ENCODE data around the gene SDC4. TPM values are rescaled to one million over a fixed set of nuclear protein-coding genes. Genes with fewer than 3 reads are reported as not detected.
"Not testable (repeated sequence)": the region's sequence is repeated elsewhere in the genome, so short reads cannot be mapped to it uniquely, and the experiment has no call there.

Gene SDC4
- total RNA-seq, 1 donor from 2014 or later: 1.9 TPM

DNA sequence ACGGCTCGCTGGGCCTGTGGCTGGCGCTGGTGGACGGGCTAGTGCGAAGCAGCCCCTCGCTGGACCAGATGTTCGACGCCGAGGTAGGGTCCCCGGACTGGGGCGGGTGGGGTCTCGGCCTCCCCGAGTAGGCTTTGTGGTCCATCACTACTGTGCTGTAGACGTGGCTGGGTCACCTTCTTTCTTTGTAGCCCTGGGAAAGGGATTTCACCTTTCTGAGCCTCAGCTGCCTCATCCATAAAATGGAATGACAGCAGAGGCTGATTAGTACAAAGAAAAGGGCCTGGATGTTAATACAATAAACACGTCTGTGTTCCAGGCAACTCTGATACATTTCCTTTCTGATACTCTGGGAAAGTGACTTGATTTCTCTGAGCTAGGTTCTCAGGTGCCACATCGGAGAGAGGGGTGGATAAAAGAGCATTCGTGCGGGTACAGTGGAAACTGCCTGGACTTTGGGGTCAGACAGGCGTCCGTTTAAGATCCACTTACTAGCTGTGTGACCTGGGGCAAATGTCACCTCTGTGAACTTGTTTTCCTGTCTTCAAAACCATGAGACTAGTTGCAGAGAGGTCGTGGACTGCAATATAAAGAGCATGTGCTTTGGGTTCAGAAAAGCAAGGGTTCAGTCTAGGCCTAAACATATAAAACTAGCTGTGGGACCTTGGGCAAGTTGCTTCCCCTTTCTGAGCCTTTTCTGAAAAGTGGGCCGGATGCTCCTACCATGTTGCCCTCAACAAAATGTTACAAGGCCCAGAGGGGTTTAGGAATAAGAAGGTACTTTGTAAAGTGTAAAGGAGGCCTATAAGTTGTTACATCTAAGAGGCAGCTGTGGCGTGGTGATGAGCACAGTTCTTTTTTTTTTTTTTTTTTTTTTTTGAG is 15.6 kb upstream of the SDC4 start:
- no peak for DNase-seq

DNA sequence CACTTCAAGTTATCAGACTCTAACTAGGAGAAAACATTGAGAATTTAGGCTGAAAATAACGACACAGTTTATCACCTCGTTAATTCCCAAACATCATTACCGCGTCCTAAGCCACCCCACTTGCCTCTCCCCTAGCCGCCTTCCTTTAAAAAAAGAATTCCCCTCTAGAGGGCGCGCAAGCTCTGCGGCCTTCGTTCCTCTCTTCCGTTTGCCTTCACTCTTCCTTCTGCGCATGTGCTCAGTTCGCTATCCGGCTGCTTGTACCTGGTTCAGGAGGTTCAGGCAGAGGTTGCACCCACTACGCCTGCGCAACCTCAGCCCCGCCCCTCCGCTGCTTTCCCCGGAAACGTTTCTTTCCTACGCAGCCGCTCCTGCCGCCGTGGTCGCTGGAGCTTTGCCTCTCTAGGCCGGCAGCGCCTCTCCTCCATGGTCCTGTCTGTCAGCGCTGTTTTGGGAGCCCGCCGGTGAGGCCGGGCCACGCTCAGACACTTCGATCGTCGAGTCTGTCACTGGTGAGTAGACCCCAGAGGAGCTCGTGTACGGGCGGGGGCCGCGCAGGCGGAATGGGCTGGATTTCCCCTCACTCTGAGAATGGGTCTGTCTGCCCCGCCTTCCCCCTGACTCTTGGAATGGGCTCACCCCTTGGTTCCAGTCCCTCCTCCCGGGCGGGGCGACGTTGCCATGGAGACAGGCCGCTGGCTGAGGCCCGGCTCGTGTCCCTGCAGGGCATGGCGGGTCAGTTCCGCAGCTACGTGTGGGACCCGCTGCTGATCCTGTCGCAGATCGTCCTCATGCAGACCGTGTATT is 14.8 kb upstream of the SDC4 start, which contains the start of gene SYS1:
TSS of gene SYS1 (plus strand) at position 353 of the 807 bp plus-strand sequence. CDS start at position 729, 376 bp downstream.
- DNase-seq: peak; percentile 96

GRCh38 chr20:45361793-45362192 is 13.6 kb upstream of the SDC4 start:
- no peak for DNase-seq

- no peak for DNase-seq
Measured at GRCh38 chr20:45359406-45360148, 11.4 kb upstream of the SDC4 start.

DNA sequence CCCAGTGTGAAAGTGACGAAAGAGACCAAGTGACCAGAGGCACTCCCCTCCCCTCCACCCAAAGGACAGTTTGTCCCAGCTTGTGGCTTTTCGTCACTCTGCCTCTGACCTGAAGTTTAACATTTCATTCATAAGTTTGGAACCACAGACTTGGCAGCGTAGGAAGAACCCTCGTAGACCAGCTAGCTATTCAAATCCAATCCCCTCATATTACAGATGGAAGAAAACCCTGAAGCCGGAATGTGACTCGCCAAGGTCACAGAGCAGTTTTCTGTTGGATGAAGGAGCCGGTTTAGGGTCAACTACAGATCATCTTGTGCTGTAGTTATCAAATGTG is 10.8 kb upstream of the SDC4 start:
- DNase-seq: no peak

GRCh38 chr20:45358282-45359068 is 10.3 kb upstream of the SDC4 start:
- peak; percentile 68 for DNase-seq

GRCh38 chr20:45355209-45356084 is 7.2 kb upstream of the SDC4 start:
- DNase-seq: no peak

GRCh38 chr20:45354423-45355208 is 6.4 kb upstream of the SDC4 start:
- no peak for DNase-seq

DNA sequence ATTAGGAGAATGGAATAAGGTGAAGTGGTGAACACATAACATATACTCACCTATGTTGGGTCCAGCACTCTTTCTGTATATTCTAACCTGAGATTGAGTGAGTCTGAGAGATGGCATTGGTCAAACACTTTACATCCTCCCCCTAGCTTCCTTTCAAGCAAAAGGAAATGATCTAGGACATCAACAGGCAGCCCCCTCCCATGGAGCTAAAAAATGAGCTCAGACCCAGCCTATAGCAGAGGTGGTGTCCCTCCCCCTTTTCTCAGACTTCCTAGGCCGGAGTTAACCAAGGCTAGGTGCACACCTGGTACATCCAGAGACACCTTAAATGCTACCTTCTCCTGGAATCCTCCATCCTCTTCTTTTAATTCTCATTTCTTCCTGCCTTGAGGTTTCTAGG is 5.5 kb upstream of the SDC4 start:
- no peak for DNase-seq

DNA sequence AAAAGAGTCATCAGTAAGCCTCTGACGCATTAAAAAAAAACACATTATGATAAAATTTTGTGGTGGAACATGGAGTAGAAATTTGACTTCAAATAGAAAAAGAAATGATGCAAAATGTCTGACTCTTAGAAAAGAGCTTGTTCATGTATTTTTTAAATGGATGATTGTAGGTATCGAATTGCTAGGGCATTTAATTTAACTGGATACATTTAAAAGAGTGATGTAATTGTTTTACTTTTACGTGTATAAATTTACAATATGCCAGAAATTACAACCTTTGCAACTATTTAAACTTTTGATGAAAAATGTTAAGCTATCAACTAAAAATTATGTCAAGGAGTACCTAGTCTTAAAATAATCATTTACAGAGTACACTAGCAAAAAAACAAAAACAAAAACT is 4.5 kb upstream of the SDC4 start:
- no peak for DNase-seq

- DNase-seq: not testable (repeated sequence)
Measured at GRCh38 chr20:45350795-45351194, 2.6 kb upstream of the SDC4 start.

- no peak for DNase-seq
Measured at GRCh38 chr20:45350217-45350616, 2.0 kb upstream of the SDC4 start.

GRCh38 chr20:45347297-45347935 is 808 bp downstream of the SDC4 start:
- no peak for DNase-seq

DNA sequence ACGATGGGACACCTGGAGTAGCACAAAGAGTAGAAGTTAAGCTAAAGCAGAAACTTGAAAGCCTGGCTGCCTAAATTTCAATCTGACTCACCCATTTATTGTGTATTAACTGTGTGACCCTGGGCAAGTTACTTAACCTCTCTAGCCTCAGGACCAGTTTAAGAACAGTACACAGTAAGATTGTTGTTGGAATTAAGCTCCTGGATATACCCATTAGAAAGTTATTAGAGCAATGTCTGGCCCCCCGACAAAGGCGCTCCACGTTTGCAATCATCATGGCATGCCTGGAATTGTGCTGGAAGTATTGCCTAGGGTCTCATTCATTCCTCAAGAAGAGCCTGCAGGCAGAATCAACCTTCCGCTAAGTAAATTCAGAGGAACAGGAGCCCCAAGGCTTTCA is 1.4 kb downstream of the SDC4 start:
- no peak for DNase-seq

DNA sequence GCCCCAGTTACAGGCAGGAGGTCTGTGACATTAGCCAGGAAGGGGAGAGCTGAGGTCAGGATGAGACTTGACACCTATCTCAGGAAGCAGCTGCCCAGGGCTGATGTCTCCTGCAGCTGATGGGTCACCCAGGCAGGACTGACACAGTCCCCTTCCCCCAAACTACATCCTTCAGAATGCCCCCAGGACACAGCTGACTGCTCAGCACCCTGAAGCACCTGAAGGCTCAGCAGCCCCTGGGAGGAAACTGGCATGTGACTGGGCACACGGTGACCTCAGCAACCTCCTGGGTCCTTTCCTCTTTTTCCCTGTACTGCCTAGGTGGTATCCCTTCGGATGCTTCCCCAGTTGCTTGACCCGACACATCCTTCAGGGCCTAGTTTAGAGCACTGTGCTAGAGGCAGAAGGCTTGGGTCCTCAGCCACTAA is 1.9 kb downstream of the SDC4 start:
- DNase-seq: no peak

GRCh38 chr20:45345104-45345936 is 2.9 kb downstream of the SDC4 start:
- no peak for DNase-seq

DNA sequence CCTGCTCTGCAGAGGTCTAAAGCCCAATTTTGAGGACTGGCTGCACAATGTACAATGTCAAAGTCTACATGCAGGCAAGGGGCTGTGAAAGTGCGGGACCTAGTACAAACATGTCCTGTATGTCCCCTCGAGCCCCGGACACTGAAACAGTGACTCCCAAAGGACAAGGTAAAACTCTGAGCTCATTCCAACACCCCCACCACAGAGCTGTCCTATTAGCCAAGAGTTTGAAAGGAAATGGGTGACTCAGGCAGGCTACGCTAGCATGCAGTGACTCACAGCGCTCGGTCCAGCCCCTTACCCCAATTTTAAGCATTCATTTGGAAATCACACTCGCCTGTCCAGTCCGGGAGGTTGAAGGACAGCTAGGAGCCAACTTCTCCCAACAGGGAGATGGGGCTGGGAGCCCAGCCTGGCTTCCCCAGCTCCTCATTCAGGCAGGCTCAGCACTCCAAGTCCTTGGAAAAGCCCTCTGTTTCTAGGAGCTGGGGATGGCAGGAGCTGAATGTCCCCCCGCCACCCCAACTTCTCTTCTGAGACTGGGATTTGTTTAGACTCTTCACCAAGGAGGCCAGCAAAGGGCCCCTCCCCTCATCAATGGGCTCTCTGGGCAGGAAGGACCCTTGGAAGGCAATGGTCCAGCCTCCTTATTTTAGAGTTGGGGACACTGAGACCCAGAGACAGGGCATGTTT is 3.9 kb downstream of the SDC4 start:
- DNase-seq: peak; percentile 24

Measured in occipital lobe (tissue), 2 donors.